Measurements from ENCODE around the gene ACER3.
"Not testable (repeated sequence)": the region's sequence is repeated elsewhere in the genome, so short reads cannot be mapped to it uniquely, and the experiment has no call there.

ACER3 gene

GRCh38 chr11:76947800-76948199 is 87.1 kb downstream of the ACER3 start:
- no peaks in the 10 kb centered on the region for H3K27me3 ChIP-seq (ENCODE audit: control insufficient read depth, insufficient read depth, low read length)
- no peaks in the 10 kb centered on the region for H3K4me1 ChIP-seq
- H3K27ac ChIP-seq = no peak overlapping the region
- no peaks in the 10 kb centered on the region for H3K79me2 ChIP-seq
- no peak overlapping the region for H2AFZ ChIP-seq
- H3K36me3 ChIP-seq (ENCODE audit: control insufficient read depth, insufficient read depth, low read length) = no peaks in the 10 kb centered on the region
- H3K9ac ChIP-seq = no peak overlapping the region
- H3K9me3 ChIP-seq (ENCODE audit: control insufficient read depth, low read length) = no peaks in the 10 kb centered on the region
- no peak for TF ChIP-seq CTCF (IDR thresholded peaks at IDR 0.05)
- no peak overlapping the region for H3K4me2 ChIP-seq (ENCODE audit: low read length)
- H3K4me3 ChIP-seq (ENCODE audit: low read depth, low read length) = no peak overlapping the region

GRCh38 chr11:76955459-76956114 is 94.9 kb downstream of the ACER3 start:
- no peaks in the 10 kb centered on the region for H3K36me3 ChIP-seq (ENCODE audit: control insufficient read depth, insufficient read depth, low read length)
- H3K4me1 ChIP-seq = no peaks in the 10 kb centered on the region
- no peak for TF ChIP-seq CTCF (IDR thresholded peaks at IDR 0.05)
- no peaks in the 10 kb centered on the region for H3K9me3 ChIP-seq (ENCODE audit: control insufficient read depth, low read length)
- no peak overlapping the region for H2AFZ ChIP-seq
- H3K9ac ChIP-seq = no peak overlapping the region
- H3K79me2 ChIP-seq = no peaks in the 10 kb centered on the region
- no peak overlapping the region for H3K4me3 ChIP-seq (ENCODE audit: low read depth, low read length)
- H3K4me2 ChIP-seq (ENCODE audit: low read length) = no peak overlapping the region
- H3K27ac ChIP-seq = no peak overlapping the region
- no peaks in the 10 kb centered on the region for H3K27me3 ChIP-seq (ENCODE audit: control insufficient read depth, insufficient read depth, low read length)

- Histone ChIP-seq H3K79me2 (no peaks in the 10 kb centered on the region), H3K9ac (no peak overlapping the region), H3K4me2 (ENCODE audit: low read length) (no peak overlapping the region), H3K36me3 (ENCODE audit: control insufficient read depth, insufficient read depth, low read length) (no peaks in the 10 kb centered on the region), H3K4me1 (no peaks in the 10 kb centered on the region), H3K9me3 (ENCODE audit: control insufficient read depth, low read length) (no peaks in the 10 kb centered on the region), H3K27ac (no peak overlapping the region), H3K27me3 (ENCODE audit: control insufficient read depth, insufficient read depth, low read length) (no peaks in the 10 kb centered on the region), H2AFZ (no peak overlapping the region), H3K4me3 (ENCODE audit: low read depth, low read length) (no peak overlapping the region)
- no peak for TF ChIP-seq CTCF (IDR thresholded peaks at IDR 0.05)
Observed at GRCh38 chr11:76962583-76963416, 102.1 kb downstream of the ACER3 start.

GRCh38 chr11:76963417-76964168 is 102.9 kb downstream of the ACER3 start:
- H3K27me3 ChIP-seq (ENCODE audit: control insufficient read depth, insufficient read depth, low read length); H3K27ac ChIP-seq; H3K4me2 ChIP-seq (ENCODE audit: low read length); H3K4me1 ChIP-seq; H3K9ac ChIP-seq; H3K36me3 ChIP-seq (ENCODE audit: control insufficient read depth, insufficient read depth, low read length); H3K9me3 ChIP-seq (ENCODE audit: control insufficient read depth, low read length); H3K4me3 ChIP-seq (ENCODE audit: low read depth, low read length); H3K79me2 ChIP-seq; H2AFZ ChIP-seq: not testable (repeated sequence)

- no peaks in the 10 kb centered on the region for H3K79me2 ChIP-seq
- no peaks in the 10 kb centered on the region for H3K27me3 ChIP-seq (ENCODE audit: control insufficient read depth, insufficient read depth, low read length)
- no peak overlapping the region for H2AFZ ChIP-seq
- no peak overlapping the region for H3K9ac ChIP-seq
- TF ChIP-seq CTCF (IDR thresholded peaks at IDR 0.05) = no peak
- H3K4me1 ChIP-seq = no peaks in the 10 kb centered on the region
- no peaks in the 10 kb centered on the region for H3K36me3 ChIP-seq (ENCODE audit: control insufficient read depth, insufficient read depth, low read length)
- H3K9me3 ChIP-seq (ENCODE audit: control insufficient read depth, low read length) = no peaks in the 10 kb centered on the region
- no peak overlapping the region for H3K4me2 ChIP-seq (ENCODE audit: low read length)
- no peak overlapping the region for H3K27ac ChIP-seq
- no peak overlapping the region for H3K4me3 ChIP-seq (ENCODE audit: low read depth, low read length)
Observed at GRCh38 chr11:76972051-76972450, 111.3 kb downstream of the ACER3 start.
